CMK (cell line): ENCODE results near the gene POU2AF2.

Experiments
- DNase-seq: peaks from one replicate; pipeline ENCODE4 v3.0.0-alpha.2; 2010; ENCODE audit warnings: low read depth

POU2AF2 gene

DNA sequence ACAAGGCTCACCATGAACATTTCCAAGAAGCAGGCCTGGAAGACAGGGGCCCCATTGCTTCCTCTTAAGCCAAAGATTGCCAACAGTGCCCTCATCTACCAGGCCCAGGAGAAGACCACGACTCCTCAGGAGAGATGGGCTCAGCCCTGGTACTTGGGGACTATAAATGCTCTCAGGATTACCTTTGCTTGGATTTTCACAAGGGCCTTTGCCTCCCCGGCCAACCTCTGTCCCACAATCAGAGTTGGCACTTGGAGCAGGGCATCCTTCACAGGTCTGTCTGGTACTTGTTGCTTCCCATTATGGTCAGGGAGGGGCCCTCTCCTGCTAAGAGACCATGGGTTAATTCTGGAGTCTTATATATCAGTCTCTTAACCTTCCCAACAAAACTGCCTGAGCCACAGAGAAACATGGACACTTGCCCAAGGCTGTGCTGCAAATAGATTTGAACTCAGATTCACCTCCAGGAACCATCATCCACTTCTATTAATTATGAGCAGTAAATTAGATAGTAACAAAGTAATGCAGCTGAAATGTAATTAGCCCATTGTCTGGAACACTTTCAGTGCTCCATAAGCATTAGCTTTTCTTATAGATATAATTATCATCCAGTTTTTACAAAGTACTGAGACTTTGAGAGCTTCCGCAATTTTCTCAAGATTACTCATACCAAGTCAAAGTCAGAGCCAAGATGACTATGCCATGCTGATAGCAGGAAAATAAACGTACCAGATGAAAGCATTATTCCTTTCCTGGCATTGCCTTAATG lies 86.4 kb downstream of the POU2AF2 start:
- DNase-seq = no peak

DNA sequence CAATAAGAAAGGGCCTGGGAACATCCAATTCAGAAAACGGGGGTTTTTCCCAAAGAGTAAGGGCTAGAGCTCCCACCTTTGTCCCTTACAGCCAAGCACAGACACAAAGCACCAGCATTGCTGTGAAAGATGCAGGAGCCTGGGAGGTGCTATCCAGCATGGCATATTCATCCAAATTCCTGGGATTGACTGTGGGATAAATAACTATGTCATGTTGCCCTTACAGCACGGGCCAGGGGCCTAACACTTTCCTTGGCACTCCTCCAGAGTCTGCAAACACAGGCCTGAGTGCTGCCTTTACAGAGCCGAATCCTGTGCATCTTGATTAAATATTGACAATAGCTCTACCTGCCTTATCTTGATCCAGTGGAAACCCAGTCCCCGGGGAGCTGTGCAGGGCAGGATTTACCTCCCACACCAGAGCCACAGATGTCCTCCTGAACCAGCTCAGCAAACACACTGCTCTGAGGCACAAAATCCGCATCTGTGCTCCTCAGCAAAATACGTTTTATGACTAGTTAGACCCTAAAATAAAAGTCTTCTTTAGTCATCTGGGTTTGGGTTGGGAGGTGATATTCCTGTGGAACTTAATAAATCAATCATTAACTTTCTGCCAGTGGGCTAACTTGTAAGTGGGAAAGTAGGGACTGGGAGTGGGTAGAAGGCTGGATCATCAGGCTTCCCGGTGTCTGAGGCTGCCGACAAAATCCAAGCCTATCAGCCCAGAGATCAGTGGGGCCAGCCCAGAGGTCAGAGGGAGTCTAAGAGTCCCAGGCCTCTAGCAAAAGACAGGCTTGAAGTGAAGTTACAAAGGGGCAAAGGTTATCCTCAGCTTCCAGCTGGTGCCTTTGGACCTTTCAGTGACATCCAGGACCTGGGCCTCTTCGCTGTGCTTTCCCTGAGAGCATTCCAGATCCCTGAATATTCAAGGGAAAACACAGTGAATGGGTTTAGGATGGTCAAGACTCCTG lies 89.3 kb downstream of the POU2AF2 start:
- no peak for DNase-seq

DNA sequence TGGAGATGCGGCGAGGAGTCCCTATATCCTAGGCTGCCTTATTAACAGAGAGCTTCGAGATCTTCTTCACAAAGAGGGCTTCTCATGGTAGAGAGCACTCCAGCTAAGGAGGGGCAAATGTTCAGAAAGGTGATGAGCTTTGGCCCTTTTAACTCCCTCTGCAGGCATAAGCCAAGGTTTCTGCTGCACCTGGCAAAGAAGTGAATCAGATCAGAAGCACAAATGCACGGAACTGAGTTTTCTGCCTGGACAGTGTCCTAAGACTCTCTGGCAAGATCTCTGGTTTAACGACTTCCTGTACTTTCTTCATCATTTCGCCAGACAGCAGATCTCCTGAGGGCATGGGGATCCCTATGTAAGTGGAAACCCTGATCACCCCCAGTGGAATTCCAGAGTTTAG lies 90.0 kb downstream of the POU2AF2 start:
- no peak for DNase-seq
